GM18867 (cell line): Measurements from ENCODE around the gene ABCA5.

Experiments
- ATAC-seq: cut with Tn5 transposase; IDR thresholded peaks from one replicate; pipeline ENCODE4 v1.9.1; 2021; ENCODE audit warnings: mild to moderate bottlenecking, moderate library complexity; ENCODE audit not compliant: unreplicated experiment

Gene ABCA5

DNA sequence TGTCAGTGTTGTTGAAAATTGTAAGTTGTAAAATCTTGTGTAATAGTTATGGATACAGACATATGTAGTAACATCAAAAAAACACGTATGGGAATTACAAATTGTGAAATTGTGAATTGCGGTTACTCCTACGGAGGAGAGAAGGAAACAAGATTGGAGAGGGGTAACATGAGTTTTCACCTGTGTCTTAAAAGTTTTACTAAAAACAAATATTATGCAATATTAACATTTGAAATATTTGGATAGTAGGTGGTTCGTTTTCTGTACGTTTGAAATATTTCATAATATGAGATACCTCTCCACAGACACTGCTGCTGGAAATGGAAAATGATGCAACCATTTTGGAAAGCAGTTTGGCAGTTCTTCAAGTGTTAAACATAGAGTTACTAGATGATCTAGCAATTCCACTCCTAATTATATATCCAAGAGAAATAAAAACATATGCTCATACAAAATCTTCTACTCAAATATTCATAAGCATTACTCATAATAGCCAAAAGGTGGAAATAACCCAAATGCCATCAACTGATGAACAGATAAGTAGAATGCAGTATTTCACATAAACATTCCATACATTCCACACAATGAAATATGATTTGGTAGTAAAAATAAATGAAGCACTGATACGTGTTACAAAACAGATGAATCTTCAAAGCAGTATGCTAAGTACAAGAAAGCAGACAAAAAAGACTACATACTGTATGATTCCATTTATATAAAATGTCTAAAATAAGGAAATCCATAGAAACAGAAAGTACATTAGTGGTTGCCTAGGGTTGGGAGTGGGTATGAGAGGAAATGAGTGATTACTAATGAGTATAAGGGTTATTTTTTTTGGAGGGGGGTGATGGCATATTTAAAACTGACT is 57.6 kb downstream of the ABCA5 start:
- no peak for ATAC-seq

DNA sequence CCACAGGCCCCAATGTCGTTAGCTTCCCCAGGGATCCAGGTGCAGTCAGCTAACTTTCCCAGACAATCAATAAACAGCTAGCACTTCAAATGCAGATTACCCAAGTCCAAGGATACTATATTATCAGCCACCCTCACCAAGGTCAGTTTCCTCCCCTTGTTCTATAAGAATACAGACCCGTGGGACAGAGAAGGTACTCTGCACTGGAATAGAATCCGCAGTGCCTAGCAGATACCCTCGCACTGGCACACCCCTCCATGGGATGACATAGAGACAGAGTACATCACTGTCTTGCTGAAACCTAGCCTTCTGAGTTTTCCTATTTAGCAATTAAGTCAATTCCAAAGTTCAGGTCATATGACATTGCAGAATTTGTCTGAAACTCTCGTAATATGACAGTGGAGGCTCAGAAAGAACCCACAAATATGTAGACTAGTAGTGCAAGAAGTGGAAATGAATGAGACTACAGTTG is 58.4 kb downstream of the ABCA5 start:
- no peak for ATAC-seq

DNA sequence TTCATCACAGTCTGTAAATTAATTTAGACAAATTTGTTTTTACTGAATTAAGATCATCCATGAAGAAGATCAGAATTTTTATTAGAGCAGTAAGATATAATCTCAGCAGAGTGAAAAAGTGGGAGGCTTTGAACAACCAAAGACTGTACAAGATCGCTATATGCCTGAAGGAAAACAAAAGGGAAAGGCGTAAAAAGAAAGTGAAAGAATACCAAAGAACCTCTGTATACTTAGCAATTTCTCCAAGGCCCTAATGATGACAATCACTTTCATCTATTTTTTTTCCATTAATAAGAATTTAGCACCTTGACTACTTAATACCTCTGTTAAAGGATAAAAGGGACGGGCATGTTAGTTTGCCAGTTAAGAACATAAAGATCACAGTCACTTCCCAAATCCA is 59.7 kb downstream of the ABCA5 start:
- no peak for ATAC-seq

DNA sequence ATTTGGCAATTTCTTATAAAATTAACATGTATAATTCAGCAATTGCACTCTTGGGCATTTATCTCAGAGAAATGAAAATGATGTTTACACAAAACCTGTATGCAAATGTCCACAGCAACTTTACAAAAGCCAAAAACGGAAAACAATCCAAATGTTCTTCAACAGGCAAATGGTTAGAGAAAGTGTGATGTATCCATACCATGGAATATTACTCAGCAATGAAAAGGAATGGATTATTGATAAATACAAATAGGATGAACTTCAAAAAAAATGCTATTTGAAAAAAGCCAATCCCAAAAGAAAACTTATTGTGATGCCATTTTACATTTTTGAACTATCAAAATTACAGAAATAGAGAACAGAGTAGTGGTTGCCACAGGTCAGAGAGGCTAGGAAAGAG is 61.1 kb downstream of the ABCA5 start:
- no peak for ATAC-seq

DNA sequence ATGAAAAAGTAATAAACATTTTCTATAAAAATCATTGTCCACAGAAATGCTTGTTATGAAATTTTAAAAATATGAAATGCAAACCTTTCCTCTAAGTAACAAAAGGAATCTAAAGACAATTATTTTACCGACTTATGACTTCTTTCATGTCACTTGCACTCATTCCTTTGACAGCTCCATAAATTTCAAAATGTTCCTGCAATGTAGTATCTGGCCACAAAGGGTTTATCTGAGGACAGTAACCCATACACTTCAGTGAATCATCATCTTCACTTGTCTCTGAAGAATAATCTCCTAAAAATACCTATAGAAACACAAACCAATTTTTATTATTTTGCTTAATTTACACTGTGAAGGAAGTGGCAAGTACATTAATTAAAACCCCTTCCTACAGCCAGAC is 72.7 kb downstream of the ABCA5 start:
- no peak for ATAC-seq

DNA sequence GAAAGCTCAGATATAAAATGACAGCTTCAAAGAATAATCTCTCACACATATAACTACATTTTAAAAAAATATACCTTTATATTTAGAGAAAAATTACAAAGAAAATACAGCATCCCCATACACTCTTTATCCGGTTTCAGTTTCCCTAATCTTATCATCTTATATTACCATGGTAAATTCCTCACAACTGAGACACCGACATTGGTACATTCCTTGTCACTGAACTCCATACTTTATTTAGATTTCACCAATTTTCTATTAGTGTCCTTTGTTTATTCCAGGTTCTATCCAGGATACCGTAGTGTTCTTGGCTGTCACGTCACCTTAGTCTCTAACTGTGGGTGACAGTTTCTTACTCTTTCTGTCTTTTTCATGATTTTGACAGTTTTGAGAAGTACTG is 76.3 kb downstream of the ABCA5 start:
- ATAC-seq = no peak

DNA sequence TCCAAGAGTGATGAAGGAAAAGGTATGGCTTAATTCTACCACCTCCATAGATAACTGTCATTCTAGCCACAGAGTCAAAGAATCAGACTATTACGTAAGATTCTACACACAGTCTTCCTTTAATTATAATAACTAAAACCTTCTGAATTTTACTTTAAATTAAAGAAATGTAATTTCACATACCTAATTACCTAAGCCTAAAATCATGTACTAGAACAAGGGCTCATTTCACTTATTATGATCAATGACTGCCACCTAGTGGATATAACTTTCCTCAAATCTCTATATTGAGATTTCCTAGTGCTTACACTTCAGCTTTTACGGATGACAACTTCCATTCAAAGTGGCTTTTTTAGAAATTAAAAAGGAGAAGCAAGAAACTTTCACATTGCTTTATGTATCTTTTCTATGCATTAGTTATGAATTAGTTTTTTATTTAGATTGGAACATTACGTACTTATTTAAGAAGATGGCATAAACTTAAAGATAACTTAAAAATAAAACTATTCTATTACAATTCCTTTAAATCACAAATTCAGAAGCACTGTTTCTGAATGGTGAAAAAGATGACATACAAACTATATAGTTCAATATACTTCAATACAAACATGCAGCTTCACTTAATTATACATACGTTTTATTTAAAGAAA is 80.1 kb downstream of the ABCA5 start:
- peak; percentile 66 for ATAC-seq

DNA sequence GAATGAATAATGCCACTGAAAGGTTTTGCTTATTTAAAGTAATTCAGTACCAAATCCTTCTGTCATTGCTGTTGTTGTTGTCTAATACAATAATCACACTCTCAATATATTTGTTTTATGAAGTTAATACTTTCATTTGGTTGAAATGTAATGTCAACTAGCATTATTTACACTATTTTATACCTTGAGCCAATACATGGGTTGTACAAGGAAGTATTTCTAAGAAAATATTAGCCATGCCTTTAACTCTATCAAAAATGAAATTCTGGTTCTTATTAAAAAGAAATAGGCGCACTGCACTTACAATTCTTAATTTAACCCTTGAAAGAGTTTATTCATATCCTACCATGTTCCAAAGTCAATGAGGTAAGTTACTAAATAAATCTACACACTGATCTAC is 80.7 kb downstream of the ABCA5 start:
- no peak for ATAC-seq

DNA sequence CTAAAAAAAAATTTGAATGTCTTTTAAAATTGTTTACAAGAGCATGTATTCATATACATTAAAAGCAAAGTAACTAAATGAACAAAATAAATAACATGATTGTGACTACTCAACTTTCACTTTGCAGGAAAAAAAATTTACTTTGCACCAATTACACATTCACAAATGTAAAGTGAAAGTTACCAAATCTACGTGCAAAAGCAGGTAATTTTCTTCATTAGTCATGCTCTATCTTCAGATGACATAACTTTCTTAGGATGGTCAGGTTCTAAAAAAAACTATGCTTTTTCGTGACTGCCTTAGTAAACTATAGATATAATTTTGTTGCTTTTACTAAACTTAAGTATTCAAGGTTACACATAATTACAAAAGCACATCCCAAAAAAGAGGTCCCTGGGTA is 81.3 kb downstream of the ABCA5 start:
- no peak for ATAC-seq

DNA sequence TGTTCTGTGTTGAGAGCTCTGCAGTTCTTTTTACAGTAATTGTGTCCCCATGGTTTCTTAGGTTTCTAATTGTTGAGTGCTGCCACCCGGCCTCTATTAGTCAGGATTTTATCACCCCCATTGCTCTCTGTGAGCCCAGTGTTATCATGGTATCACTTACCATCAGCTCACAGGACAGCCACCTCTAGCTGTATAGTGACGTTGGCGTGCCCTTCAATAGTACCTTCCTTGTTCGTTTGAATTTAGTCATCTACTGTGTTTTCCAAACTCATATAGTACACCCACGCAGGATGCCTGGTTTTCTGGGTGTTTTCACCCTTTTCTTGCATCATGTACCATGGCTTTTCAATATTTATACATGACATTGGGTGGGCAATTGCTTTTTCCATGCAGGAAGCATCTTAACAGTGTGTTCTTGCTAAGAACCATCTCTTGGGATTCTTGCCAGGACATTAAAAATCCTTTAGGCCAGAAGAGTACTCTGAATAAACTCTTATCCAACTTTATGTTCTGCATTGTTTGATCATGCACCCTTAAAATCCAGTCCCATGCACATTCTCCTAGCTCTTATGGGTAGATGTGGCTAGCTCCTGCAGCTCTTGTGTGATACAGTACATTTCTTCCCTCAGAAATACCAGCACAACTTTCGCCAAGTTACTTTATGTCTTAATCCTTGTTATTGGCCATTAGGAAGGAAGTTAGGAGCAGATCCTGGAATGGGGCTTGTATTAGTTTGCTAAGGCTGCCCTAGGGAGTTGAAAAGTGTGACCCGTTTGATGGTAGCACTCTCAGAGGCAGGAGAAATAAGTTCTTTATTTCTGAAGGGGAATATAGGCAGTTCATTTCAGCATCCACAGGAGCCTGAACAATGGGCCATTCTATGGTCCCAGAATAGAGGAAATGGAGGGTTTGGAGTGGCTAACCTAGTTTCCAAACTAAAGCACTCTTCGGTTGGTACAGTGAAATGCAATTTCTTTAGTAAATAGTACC is 87.0 kb downstream of the ABCA5 start:
- no peak for ATAC-seq

DNA sequence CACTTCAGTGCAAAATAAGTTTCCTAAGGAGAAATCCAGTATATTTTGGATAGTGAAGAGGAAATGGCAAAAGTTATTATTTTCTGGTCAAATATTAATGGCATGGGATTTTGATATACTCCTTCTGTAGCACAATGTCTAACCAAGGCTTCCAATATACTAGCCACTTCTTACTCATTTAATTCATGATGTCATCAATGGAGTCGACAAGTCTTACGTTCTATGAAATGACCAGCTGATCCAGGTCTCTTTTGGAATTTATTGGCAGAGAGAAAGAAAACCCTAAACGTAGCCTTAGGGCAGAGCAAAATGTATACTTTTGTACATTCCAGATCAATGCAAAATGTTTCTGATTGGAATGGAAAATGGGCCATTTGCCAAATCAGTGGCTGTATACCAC is 90.0 kb downstream of the ABCA5 start:
- ATAC-seq = no peak

DNA sequence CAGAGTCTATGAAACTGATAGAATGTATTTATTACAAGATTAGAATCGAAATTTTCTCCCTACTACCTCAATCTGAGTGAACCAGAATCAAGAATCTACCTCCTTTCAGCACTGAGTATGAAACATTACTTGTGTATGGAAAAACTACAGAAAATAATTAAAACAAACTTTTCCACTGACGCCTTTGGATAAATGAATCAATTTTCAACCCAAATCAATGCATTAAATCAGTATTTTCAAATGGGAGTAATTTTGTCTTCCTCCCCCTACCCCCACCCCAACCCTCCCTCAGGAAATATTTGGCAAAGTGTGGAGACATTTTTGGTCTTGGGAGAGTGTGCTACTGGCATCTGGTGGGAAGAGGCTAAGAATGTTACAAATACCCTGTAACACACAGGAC is 90.5 kb downstream of the ABCA5 start:
- no peak for ATAC-seq

DNA sequence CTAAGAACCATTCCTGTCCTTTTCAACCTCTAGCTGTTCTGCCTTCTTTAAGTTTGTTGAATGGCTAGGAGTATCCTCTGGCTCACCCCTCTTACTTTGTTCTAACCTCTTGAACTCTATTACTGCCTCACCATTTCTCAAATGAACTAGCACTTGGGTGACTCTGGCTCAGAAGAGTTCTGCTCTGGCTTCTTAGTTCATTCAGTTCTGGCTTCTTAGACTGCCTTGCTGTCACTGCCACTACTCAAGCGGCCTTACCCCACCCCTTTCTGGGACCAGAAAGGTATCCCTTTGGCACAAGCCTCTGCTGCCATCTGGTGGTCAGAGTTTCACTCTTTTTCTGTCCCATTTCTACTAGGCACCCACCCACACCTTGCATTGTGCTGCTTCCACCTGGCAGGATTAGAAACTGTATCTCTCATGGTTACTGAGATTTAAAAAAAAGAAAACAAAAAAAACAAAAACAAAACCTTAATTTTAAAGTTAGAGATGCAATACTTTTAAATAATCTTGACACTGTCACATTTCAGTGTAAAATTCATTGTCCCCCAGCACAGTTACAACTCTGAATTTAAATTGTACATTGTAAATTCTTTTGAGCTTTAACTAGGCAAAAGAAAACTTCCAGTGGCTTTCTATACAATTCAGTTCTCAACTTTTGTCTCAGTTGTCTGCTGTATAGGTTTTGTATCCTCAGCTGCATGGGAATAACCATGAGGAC is 91.4 kb downstream of the ABCA5 start:
- ATAC-seq = peak; percentile 94

DNA sequence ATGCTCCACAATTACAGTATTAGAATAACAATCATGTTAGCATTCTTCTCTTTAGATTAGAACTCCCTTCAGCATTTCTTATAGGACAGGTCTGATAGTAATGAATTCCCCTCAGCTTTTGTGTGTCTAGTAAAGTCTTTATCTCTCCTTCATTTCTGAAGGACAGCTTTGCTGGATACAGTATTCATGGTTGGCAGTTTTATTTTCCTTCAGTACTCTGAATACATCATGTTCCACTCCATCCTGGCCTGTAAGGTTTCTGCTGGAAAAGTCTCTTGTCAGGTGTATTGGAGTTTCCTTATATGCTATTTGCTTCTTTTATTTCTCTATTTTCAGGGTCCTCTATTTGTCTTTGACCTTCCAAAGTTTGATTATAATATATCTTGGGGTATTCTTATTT is 94.3 kb downstream of the ABCA5 start:
- no peak for ATAC-seq

DNA sequence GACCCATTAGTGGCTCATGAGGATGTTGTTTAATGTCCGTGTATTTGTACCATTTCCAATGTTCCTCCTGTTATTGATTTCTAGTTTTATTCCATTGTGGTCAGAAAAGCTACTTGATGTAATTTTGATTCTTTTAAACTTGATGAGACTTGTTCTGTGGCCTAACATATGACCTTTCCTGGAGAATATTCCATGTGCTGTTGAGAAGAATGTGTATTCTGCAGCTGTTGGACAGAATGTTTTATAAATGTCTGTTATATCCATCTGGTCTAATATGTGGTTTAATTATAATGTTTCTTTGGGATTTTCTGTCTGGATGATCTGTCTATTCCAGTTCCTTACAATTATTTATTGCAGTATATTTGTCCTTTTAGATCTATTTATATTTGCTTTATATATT is 95.4 kb downstream of the ABCA5 start:
- no peak for ATAC-seq

DNA sequence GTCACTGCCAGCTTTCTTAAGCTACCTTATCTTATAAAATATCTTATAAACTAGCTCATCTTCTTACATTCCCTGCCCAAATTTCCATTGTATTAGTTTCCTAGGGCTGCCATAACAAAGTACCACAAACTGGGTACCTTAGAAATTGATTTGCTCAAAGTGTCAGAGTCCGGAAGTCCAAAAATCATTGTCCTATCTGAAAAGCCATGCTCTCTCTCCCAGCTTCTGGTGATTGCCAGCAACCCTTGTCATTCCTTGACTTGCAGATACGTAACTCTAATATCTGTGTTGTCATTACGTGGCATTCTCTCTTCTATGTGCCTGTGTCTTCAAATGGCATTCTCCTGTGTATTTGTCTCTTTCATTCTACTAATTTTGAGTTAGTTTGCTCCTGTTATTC is 96.0 kb downstream of the ABCA5 start:
- ATAC-seq = no peak

DNA sequence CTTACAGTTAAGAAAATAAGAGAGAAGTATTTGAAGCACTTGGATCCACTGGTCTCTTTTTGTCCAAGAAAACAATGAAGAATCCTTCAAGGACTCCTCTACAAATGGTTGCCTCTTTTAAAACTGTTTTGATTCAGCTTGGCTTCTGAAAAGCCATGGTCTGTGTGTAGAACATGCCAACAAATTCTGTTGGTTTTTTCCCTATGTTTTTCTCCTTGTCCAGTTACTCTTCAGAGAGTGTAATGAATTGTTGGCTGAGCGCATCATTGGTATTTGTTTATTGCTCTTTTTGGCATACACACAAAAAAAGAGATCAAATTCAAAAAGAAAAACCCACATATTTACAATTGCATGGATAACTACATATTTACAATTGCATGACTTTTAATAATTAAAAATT is 98.4 kb downstream of the ABCA5 start, which contains the start of gene ABCA10:
Gene ABCA10 (minus strand): TSS at position 249 of the 400 bp plus-strand sequence. CDS start 3,466 bp downstream, outside the sequence.
- ATAC-seq = no peak

DNA sequence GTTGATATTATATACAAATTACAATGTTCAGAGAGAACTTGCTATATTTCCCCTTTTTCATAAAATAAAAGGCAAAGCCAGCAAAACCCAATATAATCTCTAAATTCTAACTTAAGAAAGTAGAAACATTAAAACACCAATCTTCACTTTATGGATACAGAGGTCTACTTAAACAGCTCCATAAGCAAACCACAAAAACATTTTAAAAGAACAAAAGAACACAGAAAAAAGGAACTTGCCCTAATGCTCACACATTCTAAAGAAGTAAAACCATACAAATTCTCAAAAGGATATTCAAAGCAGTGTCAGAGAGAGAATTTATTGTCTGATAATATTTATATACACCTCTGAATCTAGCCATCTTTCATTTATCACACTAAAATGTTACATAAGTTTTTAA is 98.9 kb downstream of the ABCA5 start:
- ATAC-seq = no peak

DNA sequence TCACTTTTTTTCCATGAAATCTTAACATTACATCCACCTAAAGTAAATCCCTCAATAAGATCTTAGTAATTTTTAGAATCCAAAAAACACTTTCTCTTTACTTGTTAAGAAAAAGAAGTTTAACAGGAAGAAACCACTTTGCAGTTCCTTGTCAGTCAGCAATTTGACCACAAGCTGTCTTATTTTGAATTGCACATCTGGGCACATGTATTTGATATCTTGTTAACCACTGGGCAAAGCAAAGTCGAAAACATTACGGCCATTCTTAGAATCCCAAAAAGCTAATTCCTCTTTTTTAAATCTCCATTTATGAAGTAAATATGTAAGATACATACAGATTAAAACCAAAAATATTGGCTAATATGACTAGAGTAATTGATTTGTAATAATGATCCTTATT is 99.4 kb downstream of the ABCA5 start:
- no peak for ATAC-seq

DNA sequence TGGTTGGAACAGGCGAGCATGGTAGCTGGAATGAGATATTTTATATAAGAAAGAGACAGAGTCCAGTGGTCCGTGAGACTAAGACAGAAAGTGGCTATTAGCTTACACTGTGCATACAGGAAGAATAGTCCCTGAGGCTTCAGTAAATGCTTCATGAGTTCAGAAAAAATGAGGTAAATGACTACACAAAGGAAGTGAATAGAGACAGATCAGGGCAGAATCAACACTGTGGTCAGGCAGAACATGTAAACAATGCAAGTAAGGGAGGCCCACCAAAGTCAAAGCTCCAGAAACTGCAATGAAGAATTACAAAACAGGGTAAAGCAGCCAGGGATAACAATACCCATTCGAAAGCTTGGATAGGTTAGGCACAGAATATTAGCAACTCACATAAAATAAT is 103.1 kb downstream of the ABCA5 start:
- peak; percentile 90 for ATAC-seq
